MCF 10A (cell line): ENCODE measurements around the gene LRSAM1. TPM values are rescaled to one million over a fixed set of nuclear protein-coding genes. Genes with fewer than 3 reads are reported as not detected.

Experiments used
- Bru-seq: library from RNA; stranded (reverse); fragments of 400-500 nt; gene quantifications from one replicate; lab custom pipeline; 2021; lab: Mats Ljungman, UMichigan
- BruChase-seq, 2 experiments: library from RNA; stranded (reverse); fragments of 400-500 nt; gene quantifications; one replicate each; lab custom pipeline; 2021; lab: Mats Ljungman, UMichigan
- BruUV-seq: library from RNA; stranded (reverse); fragments of 400-500 nt; replicated peaks from 2 replicates; lab custom pipeline; 2021; lab: Mats Ljungman, UMichigan
- CTCF ChIA-PET: fragments of 300-600 bp; sonication (Branson Sonifier 250); formaldehyde crosslinking; extraction: SDS; loops from one replicate; lab custom pipeline; 2021; ENCODE audit warnings: antibody characterized with exemption, inconsistent platforms; lab: Yijun Ruan, JAX
- POLR2A ChIA-PET: fragments of 300-600, 350-650 bp; sonication (Branson Sonifier 250); formaldehyde crosslinking; extraction: SDS; loops from one replicate; lab custom pipeline; 2020; ENCODE audit warnings: antibody characterized with exemption, inconsistent platforms; lab: Yijun Ruan, JAX
- DNase-seq: peaks from one replicate; pipeline ENCODE4 v3.0.0-alpha.2; 2018; ENCODE audit not compliant: unreplicated experiment
- H3K27ac Mint-ChIP-seq: one replicate; pipeline ENCODE4 v1.8.0; 2022; ENCODE audit warnings: mild to moderate bottlenecking, low read depth, mixed read lengths; ENCODE audit not compliant: unreplicated experiment
- H3K27me3 Mint-ChIP-seq: one replicate; pipeline ENCODE4 v1.8.0; 2022; ENCODE audit warnings: mixed read lengths; ENCODE audit not compliant: insufficient read depth, unreplicated experiment
- H3K36me3 Mint-ChIP-seq: one replicate; pipeline ENCODE4 v1.8.0; 2022; ENCODE audit warnings: mild to moderate bottlenecking, moderate library complexity, mixed read lengths; ENCODE audit not compliant: insufficient read depth, unreplicated experiment
- H3K4me1 Mint-ChIP-seq: one replicate; pipeline ENCODE4 v1.8.0; 2022; ENCODE audit warnings: mixed read lengths; ENCODE audit not compliant: insufficient read depth, unreplicated experiment
- H3K4me3 Mint-ChIP-seq: one replicate; pipeline ENCODE4 v1.8.0; 2022; ENCODE audit warnings: mild to moderate bottlenecking, moderate library complexity, mixed read lengths; ENCODE audit not compliant: unreplicated experiment
- H3K9me3 Mint-ChIP-seq: one replicate; pipeline ENCODE4 v1.8.0; 2022; ENCODE audit warnings: mixed read lengths; ENCODE audit not compliant: unreplicated experiment
- intact Hi-C: fragments of 100-400 bp; cut with micrococcal nuclease; formaldehyde crosslinking; loops from 2 replicates; pipeline ENCODE4 v1.14.1; 2022
- long read RNA-seq: library from polyadenylated mRNA; stranded (forward); transcript quantifications from one replicate; pipeline ENCODE4 v2.0.0, GENCODE V29; 2022
- total RNA-seq: library from RNA; stranded (reverse); gene quantifications from 2 replicates; pipeline ENCODE4 v1.2.3, GENCODE V29; 2022
- TF ChIP-seq, protein P1 (sequence below): fragments of 200-600 bp; IDR thresholded peaks from one replicate; pipeline ENCODE4 v1.8.0; 2022; ENCODE audit warnings: antibody characterized with exemption, mild to moderate bottlenecking; ENCODE audit not compliant: unreplicated experiment

Gene LRSAM1
- total RNA-seq (23.5 and 26.2 TPM in 2 replicates), Bru-seq, nascent RNA (percentile 60 among the genes with signal in this experiment), BruChase-seq, experiment 1, labeled RNA remaining after a 6-hour chase (percentile 73 among the genes with signal in this experiment), BruChase-seq, experiment 2, labeled RNA remaining after a 2-hour chase (percentile 72 among the genes with signal in this experiment)
- long read RNA-seq, transcript LRSAM1-202 (25 exons, 3,376 nt): minor isoform, 10 of 87 reads
- long read RNA-seq, transcript LRSAM1-201 (26 exons, 3,146 nt): major isoform, 40 of 87 reads
- long read RNA-seq, partial matches to known transcripts: 0 of 87 reads
- long read RNA-seq, other reads (novel, unspliced or antisense): 37 of 87 reads

GRCh38 chr9:127450830-127451607, at the start of gene LRSAM1, which contains the start of gene RPL12:
Gene LRSAM1 (plus strand): TSS chr9:127451510. CDS start chr9:127454528, 3,018 bp downstream.
Gene RPL12 (minus strand): TSS chr9:127451406. CDS start chr9:127451317, 89 bp downstream.
- peak; percentile 94 for DNase-seq
- peak within 1 kb of the TSS; percentile 97 for H3K27ac Mint-ChIP-seq
- CTCF ChIA-PET: interaction anchor here (0.6 to 1.1 kb wide), 5 partner anchors 28 to 236 kb away, joined by 3 to 4 read pairs (median 3); no protein-coding TSS in a partner anchor
- H3K9me3 Mint-ChIP-seq: no peaks in the 10 kb centered on the region
- peaks cover 82% of the 10 kb centered on the region for H3K36me3 Mint-ChIP-seq
- intact Hi-C loops: loop anchor here (1.0 kb wide), 2 partner anchors 27 to 135 kb away; partner anchors contain the start of gene ZNF79
- H3K4me3 Mint-ChIP-seq: peak within 1 kb of the TSS; percentile 93
- peaks cover 41% of the 10 kb centered on the region for H3K4me1 Mint-ChIP-seq
- POLR2A ChIA-PET: interaction anchor here (0.6 to 3.6 kb wide), 46 partner anchors 8 to 470 kb away, joined by 3 to 91 read pairs (median 4); partner anchors contain the start of genes CDK9, GARNL3, SLC2A8 and STXBP1
- BruUV-seq: TSS peak; percentile 53
- no peaks in the 10 kb centered on the region for H3K27me3 Mint-ChIP-seq
- TF ChIP-seq, protein P1, sequence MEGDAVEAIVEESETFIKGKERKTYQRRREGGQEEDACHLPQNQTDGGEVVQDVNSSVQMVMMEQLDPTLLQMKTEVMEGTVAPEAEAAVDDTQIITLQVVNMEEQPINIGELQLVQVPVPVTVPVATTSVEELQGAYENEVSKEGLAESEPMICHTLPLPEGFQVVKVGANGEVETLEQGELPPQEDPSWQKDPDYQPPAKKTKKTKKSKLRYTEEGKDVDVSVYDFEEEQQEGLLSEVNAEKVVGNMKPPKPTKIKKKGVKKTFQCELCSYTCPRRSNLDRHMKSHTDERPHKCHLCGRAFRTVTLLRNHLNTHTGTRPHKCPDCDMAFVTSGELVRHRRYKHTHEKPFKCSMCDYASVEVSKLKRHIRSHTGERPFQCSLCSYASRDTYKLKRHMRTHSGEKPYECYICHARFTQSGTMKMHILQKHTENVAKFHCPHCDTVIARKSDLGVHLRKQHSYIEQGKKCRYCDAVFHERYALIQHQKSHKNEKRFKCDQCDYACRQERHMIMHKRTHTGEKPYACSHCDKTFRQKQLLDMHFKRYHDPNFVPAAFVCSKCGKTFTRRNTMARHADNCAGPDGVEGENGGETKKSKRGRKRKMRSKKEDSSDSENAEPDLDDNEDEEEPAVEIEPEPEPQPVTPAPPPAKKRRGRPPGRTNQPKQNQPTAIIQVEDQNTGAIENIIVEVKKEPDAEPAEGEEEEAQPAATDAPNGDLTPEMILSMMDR: no peak

DNA sequence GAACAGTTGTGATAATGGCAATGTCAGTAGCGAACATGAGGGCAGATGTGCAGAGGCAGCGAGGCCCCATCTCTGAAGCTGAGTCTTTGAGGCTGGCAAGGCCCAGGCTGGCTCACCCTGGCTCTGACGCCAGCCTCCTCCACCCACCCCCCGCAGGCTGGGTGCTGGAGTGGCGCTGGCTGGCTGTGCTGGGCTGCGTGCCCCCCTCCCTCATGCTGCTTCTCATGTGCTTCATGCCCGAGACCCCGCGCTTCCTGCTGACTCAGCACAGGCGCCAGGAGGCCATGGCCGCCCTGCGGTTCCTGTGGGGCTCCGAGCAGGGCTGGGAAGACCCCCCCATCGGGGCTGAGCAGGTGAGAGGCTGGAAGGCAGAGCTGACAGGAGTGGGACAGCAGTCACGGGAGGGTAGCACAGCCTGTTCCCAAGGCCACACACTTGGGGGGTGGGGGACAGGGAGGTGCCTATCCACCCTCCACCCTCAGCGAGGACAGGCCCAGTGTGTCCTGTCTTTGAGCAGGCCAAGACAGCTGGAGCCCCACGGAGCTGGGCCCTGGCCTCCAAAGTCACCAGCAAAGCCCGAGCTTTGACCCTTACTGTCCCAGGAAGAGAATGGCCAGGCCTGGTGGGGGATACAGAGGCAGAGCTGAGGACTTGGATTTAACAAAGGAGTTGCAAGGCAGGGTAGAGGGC, 48.8 kb upstream of the LRSAM1 start:
- BruUV-seq: no TSS peak
- intact Hi-C loops: no loop called here
- POLR2A ChIA-PET: interaction anchor here (0.7 kb wide), 1 partner anchor 891 kb away, joined by 3 read pairs; no protein-coding TSS in a partner anchor
- H3K27me3 Mint-ChIP-seq: no peaks in the 10 kb centered on the region
- no peaks in the 10 kb centered on the region for H3K9me3 Mint-ChIP-seq
- CTCF ChIA-PET: interaction anchor here (0.8 kb wide), 1 partner anchor 183 kb away, joined by 3 read pairs; no protein-coding TSS in a partner anchor
- H3K4me1 Mint-ChIP-seq: peaks cover 4% of the 10 kb centered on the region
- no peak overlapping the region for H3K4me3 Mint-ChIP-seq
- DNase-seq: no peak
- H3K27ac Mint-ChIP-seq: no peak overlapping the region
- TF ChIP-seq, protein P1: no peak
- H3K36me3 Mint-ChIP-seq: peaks cover 16% of the 10 kb centered on the region

- intact Hi-C loops: no loop called here
- Mint-ChIP-seq H3K4me1 (no peaks in the 10 kb centered on the region), H3K27ac (no peak overlapping the region), H3K4me3 (no peak overlapping the region), H3K36me3 (peaks cover 16% of the 10 kb centered on the region), H3K27me3 (no peaks in the 10 kb centered on the region), H3K9me3 (no peaks in the 10 kb centered on the region)
- POLR2A ChIA-PET: no interaction called here
- CTCF ChIA-PET: interaction anchor here (0.8 kb wide), 1 partner anchor 182 kb away, joined by 3 read pairs; no protein-coding TSS in a partner anchor
- BruUV-seq: no TSS peak
- DNase-seq: no peak
- TF ChIP-seq, protein P1: no peak
Measured at GRCh38 chr9:127403507-127404192, 47.7 kb upstream of the LRSAM1 start.
